ENCODE results near the gene SPANXN1.
"Not testable (repeated sequence)": the region's sequence is repeated elsewhere in the genome, so short reads cannot be mapped to it uniquely, and the experiment has no call there.

Gene SPANXN1
- total RNA-seq, result 0 to 0.06 (median 0) reads per million in 18 experiments

- not testable (repeated sequence) for DNase-seq
Measured at GRCh38 chrX:145247203-145247602, at the start of gene SPANXN1. Gene SPANXN1 (plus strand): TSS chrX:145247503. CDS start chrX:145247587, 84 bp downstream.

GRCh38 chrX:145199078-145199477 is 48.2 kb upstream of the SPANXN1 start:
- DNase-seq, result no peak

- DNase-seq, result no peak
Measured at GRCh38 chrX:145213504-145213903, 33.8 kb upstream of the SPANXN1 start.

- DNase-seq, result no peak
Measured at GRCh38 chrX:145292218-145292617, 44.9 kb downstream of the SPANXN1 start.

All from inflammatory macrophage (primary cell).